Chondrocyte (in vitro differentiated cells): Measurements from ENCODE around the gene CFDP1. TPM values are rescaled to one million over a fixed set of nuclear protein-coding genes. Genes with fewer than 3 reads are reported as not detected.

ENCODE experiments used
- DNase-seq: peaks from one replicate; pipeline ENCODE4 v3.0.0; 2021; ENCODE audit warnings: mixed read lengths, low spot score
- H3K27ac Mint-ChIP-seq: one replicate; pipeline ENCODE4 v1.8.0; 2021; ENCODE audit warnings: mild to moderate bottlenecking, moderate library complexity, mixed read lengths; ENCODE audit not compliant: unreplicated experiment
- H3K27me3 Mint-ChIP-seq: 2 replicates; pipeline ENCODE4 v1.8.0; 2021; ENCODE audit warnings: low read depth, mixed read lengths
- H3K36me3 Mint-ChIP-seq: 2 replicates; pipeline ENCODE4 v1.8.0; 2021; ENCODE audit warnings: low read depth, mixed read lengths
- H3K4me1 Mint-ChIP-seq: 2 replicates; pipeline ENCODE4 v1.8.0; 2021; ENCODE audit warnings: low read depth, mild to moderate bottlenecking, mixed read lengths
- H3K4me3 Mint-ChIP-seq: one replicate; pipeline ENCODE4 v1.8.0; 2021; ENCODE audit warnings: mild to moderate bottlenecking, moderate library complexity, mixed read lengths; ENCODE audit not compliant: unreplicated experiment
- H3K9me3 Mint-ChIP-seq: 2 replicates; pipeline ENCODE4 v1.8.0; 2021; ENCODE audit warnings: low read depth, mixed read lengths
- CTCF ChIP-seq: fragments of 200-600 bp; sonication (generic); IDR thresholded peaks from 2 replicates; pipeline ENCODE4 v1.5.0; 2021; ENCODE audit warnings: antibody characterized with exemption, mild to moderate bottlenecking, moderate library complexity
- total RNA-seq: library from RNA; stranded (reverse); gene quantifications from 3 replicates; pipeline ENCODE4 v1.2.1, GENCODE V29; 2021

The CFDP1 gene
- total RNA-seq, 1 donor from 2014 or later: 45.3 TPM

- H3K36me3 Mint-ChIP-seq: no peaks in the 10 kb centered on the region
- TF ChIP-seq CTCF: peak; percentile 35
- H3K4me3 Mint-ChIP-seq: peak overlapping the region; percentile 25
- H3K27me3 Mint-ChIP-seq: no peaks in the 10 kb centered on the region
- H3K4me1 Mint-ChIP-seq: peaks cover 91% of the 10 kb centered on the region
- no peaks in the 10 kb centered on the region for H3K9me3 Mint-ChIP-seq
- DNase-seq: peak; percentile 91
- H3K27ac Mint-ChIP-seq: peak overlapping the region; percentile 92
Measured at GRCh38 chr16:75256696-75257343, 176.5 kb downstream of the CFDP1 start.

- TF ChIP-seq CTCF: no peak
- H3K36me3 Mint-ChIP-seq: no peaks in the 10 kb centered on the region
Measured at GRCh38 chr16:75256059-75256571, 177.2 kb downstream of the CFDP1 start.

GRCh38 chr16:75254359-75254837 lies 178.9 kb downstream of the CFDP1 start:
- peaks cover 86% of the 10 kb centered on the region for H3K4me1 Mint-ChIP-seq
- no peak overlapping the region for H3K4me3 Mint-ChIP-seq
- H3K27ac Mint-ChIP-seq: peak overlapping the region; percentile 94
- no peak for DNase-seq
- H3K27me3 Mint-ChIP-seq: no peaks in the 10 kb centered on the region
- no peaks in the 10 kb centered on the region for H3K9me3 Mint-ChIP-seq
- no peaks in the 10 kb centered on the region for H3K36me3 Mint-ChIP-seq
- TF ChIP-seq CTCF: no peak

More at GRCh38 chr16:75256059-75256571, 177.2 kb downstream of the CFDP1 start:
- Mint-ChIP-seq H3K9me3 (no peaks in the 10 kb centered on the region), H3K27me3 (no peaks in the 10 kb centered on the region), H3K4me1 (peaks cover 88% of the 10 kb centered on the region), H3K4me3 (no peak overlapping the region), H3K27ac (peak overlapping the region; percentile 92)
- DNase-seq: peak; percentile 90

DNA sequence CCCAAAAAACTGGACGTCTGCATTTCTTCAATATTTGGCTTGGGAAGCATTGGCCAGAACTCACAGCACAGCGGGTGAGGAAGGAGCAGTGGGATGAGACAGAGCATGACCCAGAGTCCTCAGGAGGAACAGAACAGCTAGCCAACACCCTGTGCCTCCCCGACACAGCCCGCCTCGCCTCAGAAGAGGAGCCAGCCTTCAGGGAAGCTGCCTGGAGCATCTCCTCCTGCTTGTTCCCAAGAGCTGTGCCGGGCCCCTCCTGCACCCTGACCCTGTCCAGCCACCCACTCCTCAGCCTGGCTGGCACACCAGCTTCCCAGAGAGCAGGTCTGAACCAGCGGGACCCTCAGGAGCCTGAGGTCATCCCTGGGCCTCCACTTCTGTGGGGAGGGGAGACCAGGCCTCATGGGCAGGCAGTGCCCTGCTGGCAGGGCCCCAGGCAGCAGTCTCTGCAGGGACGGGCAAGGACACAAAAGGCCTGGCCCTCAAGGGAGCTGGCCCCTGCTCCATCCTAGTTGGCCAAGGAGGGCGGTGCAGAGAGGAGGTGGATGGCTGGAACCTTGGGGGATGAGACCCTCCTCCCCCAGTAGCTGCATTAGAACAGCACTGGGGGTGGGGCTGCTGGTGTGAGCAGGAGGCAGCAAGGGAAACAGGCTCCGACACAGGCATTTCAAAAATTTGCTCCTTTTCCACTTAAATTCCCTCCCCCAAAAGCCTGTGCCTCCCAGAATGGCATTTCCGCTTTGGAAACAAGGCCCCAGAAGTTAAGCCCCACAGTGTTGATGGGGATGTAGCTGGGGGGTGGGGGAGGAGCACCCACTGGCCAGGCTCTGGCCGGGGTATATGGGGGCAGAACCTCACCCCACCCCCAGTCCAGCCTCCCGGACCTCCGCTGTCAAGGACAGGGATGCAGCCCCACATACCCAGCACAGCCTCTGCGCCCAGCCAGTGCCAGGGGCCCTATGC lies 180.1 kb downstream of the CFDP1 start:
- H3K27me3 Mint-ChIP-seq: no peaks in the 10 kb centered on the region
- peak; percentile 91 for DNase-seq
- no peaks in the 10 kb centered on the region for H3K9me3 Mint-ChIP-seq

More for the DNA sequence above, 180.1 kb downstream of the CFDP1 start:
- H3K27ac Mint-ChIP-seq: peak overlapping the region; percentile 94
- H3K4me1 Mint-ChIP-seq: peaks cover 86% of the 10 kb centered on the region
- peak overlapping the region; percentile 56 for H3K4me3 Mint-ChIP-seq
- peak; percentile 27 for TF ChIP-seq CTCF
- peaks cover 2% of the 10 kb centered on the region for H3K36me3 Mint-ChIP-seq
